ENCODE measurements around the gene TNIP2. TPM values are rescaled to one million over a fixed set of nuclear protein-coding genes. Genes with fewer than 3 reads are reported as not detected.

TNIP2 gene
- total RNA-seq, 1 donor = 30.2 TPM

- DNase-seq (ENCODE audit: low read depth in 2 of 3, low spot score in 2 of 3) = no peak
These were observed 30.8 kb downstream of the TNIP2 start for GRCh38 chr4:2725380-2725779.

- no peak for DNase-seq (ENCODE audit: low read depth in 2 of 3, low spot score in 2 of 3)
These were observed 32.4 kb downstream of the TNIP2 start for GRCh38 chr4:2723751-2724150.

GRCh38 chr4:2722033-2722432, 34.1 kb downstream of the TNIP2 start:
- DNase-seq (ENCODE audit: low read depth in 2 of 3, low spot score in 2 of 3) = no peak

- DNase-seq (ENCODE audit: low read depth in 2 of 3, low spot score in 2 of 3) = no peak
These were observed 34.5 kb downstream of the TNIP2 start for GRCh38 chr4:2721586-2721985.

DNA sequence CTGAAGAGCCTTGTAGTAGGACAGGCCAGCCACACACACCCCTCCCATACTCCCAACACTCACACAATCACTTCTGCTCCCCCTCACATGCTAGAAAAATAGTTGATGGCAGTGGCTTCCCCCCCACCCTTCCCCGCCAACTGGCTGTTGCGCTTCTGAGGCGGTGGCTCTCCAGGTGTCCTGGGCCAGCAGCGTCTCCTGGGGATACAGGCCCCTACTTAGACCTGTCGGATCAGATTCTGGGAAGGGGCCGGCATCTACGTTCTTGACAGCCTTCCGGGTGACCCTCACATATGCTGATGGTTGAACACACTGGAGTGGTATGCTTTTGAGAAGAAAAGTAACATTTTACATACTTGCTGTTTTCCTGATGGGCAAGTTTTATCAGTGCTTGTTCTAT, 39.9 kb downstream of the TNIP2 start:
- no peak for DNase-seq (ENCODE audit: low read depth in 2 of 3, low spot score in 2 of 3)

- no peak for DNase-seq (ENCODE audit: low read depth in 2 of 3, low spot score in 2 of 3)
These were observed 40.7 kb downstream of the TNIP2 start for GRCh38 chr4:2715426-2715825.

DNA sequence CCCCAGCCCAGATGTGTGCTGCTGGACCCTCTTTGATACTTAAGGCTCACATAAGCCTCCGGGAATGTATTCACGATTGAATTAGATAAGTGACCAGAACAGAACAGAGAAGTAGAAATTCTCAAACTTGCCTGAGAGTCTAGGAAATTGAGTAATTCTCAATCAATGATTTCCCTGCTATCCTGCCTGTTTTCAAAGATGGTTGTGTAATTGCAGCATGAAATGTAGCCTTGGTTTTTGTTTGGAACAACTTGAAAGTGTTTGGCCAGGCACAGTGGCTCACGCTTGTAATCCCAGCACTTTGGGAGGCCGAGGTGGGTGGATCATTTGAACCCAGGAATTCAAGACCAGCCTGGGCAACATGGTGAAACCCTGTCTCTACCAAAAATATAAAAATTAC, 41.2 kb downstream of the TNIP2 start:
- no peak for DNase-seq (ENCODE audit: low read depth in 2 of 3, low spot score in 2 of 3)

- peak; percentile 22 to 76 (median 56) for DNase-seq (ENCODE audit: low read depth in 2 of 3, low spot score in 2 of 3)
These were observed 41.9 kb downstream of the TNIP2 start for GRCh38 chr4:2714061-2714770.

GRCh38 chr4:2713337-2713736, 42.8 kb downstream of the TNIP2 start:
- no peak for DNase-seq (ENCODE audit: low read depth in 2 of 3, low spot score in 2 of 3)

DNA sequence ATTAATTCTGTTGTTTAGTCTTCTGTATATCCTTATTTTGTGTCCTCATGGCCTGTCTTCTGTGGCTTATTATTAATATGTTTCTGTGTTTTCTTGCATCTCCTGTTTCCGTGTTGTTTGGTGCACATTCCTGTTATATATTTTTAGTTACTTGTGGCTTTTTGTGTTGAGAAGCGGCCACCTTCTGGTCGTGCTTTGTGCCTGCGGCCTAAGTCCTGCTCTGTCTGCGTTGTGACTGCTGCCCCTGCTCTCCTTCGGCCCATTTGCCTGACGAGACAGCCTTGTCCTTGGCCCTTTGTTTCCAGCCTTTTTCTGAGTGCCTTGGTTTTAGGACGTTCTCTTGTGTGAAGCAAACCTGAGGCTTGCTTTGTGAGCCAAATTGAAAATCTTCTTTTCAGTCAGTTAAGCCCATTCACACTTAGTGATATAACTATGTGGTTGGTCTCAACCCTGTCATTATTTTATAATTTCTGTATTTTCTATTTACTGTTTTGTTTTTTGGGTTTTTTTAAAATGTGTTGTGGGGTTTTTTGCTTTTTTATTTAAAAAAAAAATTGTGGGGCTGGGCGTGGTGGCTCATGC, 43.8 kb downstream of the TNIP2 start:
- peak in 2 of 3 donors; percentile 36 to 57 for DNase-seq (ENCODE audit: low read depth in 2 of 3, low spot score in 2 of 3)

DNA sequence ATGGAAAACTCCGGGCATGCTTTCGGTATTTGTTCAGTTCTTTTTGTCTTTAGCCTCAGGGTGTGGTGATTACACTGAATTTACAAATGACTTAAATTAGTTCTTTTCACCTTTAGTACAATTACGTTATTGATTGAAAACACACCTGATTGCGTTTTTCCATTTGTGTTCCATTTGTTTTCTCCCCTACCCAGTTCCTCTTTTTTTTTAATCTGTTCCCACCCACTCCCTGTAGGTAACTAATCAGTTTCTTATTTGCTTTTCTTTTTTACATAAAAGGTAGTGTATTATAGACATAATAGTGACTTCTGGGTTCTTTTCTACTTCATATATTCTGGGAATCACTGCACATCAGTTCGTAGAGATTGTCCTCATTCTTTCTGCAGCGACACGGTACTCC, 53.4 kb downstream of the TNIP2 start:
- DNase-seq (ENCODE audit: low read depth in 2 of 3, low spot score in 2 of 3) = no peak

GRCh38 chr4:2702361-2702760, 53.8 kb downstream of the TNIP2 start:
- no peak for DNase-seq (ENCODE audit: low read depth in 2 of 3, low spot score in 2 of 3)

- DNase-seq (ENCODE audit: low read depth in 2 of 3, low spot score in 2 of 3) = no peak
These were observed 56.1 kb downstream of the TNIP2 start for GRCh38 chr4:2700031-2700430.

- DNase-seq (ENCODE audit: low read depth in 2 of 3, low spot score in 2 of 3) = no peak
These were observed 56.6 kb downstream of the TNIP2 start for GRCh38 chr4:2699534-2699933.

DNA sequence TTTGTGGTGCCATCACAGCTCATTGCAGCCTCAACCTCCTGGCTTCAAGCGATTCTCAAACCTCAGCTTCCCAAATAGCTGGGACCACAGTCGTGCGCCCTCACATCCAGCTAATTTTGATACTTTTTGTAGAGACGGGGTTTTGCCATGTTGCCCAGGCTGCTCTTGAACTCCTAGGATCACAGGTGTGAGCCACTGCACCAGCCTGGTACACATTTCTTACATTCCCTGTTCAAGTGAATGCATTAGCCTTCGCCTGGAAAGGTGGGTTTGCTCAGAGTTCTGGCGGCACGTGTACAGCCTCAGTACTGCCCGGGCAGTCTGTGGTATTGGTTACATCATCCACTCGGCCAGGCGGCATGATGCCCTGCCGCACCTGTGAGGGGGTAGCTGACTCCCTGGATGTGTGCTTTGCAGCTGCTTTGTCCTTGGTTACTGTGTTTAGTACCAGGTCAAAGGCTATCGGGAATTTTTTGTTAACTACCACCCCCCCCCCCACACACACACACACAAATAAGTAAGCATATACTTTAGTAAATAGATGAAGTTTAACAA, 57.1 kb downstream of the TNIP2 start:
- DNase-seq (ENCODE audit: low read depth in 2 of 3, low spot score in 2 of 3) = no peak

- no peak for DNase-seq (ENCODE audit: low read depth in 2 of 3, low spot score in 2 of 3)
These were observed 57.6 kb downstream of the TNIP2 start for GRCh38 chr4:2698504-2698903.

- DNase-seq (ENCODE audit: low read depth in 2 of 3, low spot score in 2 of 3) = no peak
These were observed 58.1 kb downstream of the TNIP2 start for GRCh38 chr4:2697995-2698414.

GRCh38 chr4:2696423-2696822, 59.7 kb downstream of the TNIP2 start:
- no peak for DNase-seq (ENCODE audit: low read depth in 2 of 3, low spot score in 2 of 3)

- no peak for DNase-seq (ENCODE audit: low read depth in 2 of 3, low spot score in 2 of 3)
These were observed 60.6 kb downstream of the TNIP2 start for GRCh38 chr4:2695346-2696060.

GRCh38 chr4:2694691-2695090, 61.4 kb downstream of the TNIP2 start:
- no peak for DNase-seq (ENCODE audit: low read depth in 2 of 3, low spot score in 2 of 3)

- DNase-seq (ENCODE audit: low read depth in 2 of 3, low spot score in 2 of 3) = no peak
These were observed 64.1 kb downstream of the TNIP2 start for GRCh38 chr4:2691952-2692435.

Data from hematopoietic multipotent progenitor cell (in vitro differentiated cells).